Thyroid gland (tissue), 4 donors: ENCODE results near the gene IL6ST.

Source experiments
- POLR2A ChIP-seq, 2 donors: fragments of 450-650 bp; IDR thresholded peaks; one replicate each; pipeline ENCODE4 v1.6.1; 2017; ENCODE audit warnings: antibody characterized with exemption in 2 of 2, mild to moderate bottlenecking in 2 of 2, moderate library complexity in 1 of 2
- TF ChIP-seq, protein P1 (sequence below), 6 experiments: fragments of 200-600 bp in 3 of 6; fragments of 450-650 bp in 3 of 6; sonication (generic) in 3 of 6; IDR thresholded peaks; one replicate each; pipeline ENCODE4 v1.5.1; 2016 to 2019; ENCODE audit warnings: antibody characterized with exemption in 6 of 6, mild to moderate bottlenecking in 2 of 6, inconsistent platforms in 1 of 6, moderate library complexity in 1 of 6

DNA sequence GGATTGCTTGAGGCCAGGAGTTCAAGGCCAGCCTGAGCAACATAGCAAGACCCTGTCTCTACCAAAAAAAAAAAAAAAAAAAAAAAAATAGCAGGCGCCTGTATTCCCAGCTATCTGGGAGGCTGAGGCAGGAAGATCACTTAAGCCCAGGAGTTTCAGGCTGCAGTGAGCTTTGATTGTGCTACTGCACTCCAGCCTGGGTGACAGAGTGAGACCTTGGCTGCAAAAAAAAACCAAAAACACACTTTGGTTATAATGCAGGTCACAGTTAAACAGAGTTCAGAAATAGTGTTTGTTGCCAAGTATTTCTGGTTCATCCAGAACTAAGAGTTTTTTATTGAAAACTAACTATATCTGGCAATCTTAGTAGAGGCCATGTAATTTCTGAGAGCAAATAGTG is 24.1 kb upstream of the IL6ST start:
- TF ChIP-seq POLR2A (IDR thresholded peaks at IDR 0.05), result no peak
- TF ChIP-seq, protein P1, sequence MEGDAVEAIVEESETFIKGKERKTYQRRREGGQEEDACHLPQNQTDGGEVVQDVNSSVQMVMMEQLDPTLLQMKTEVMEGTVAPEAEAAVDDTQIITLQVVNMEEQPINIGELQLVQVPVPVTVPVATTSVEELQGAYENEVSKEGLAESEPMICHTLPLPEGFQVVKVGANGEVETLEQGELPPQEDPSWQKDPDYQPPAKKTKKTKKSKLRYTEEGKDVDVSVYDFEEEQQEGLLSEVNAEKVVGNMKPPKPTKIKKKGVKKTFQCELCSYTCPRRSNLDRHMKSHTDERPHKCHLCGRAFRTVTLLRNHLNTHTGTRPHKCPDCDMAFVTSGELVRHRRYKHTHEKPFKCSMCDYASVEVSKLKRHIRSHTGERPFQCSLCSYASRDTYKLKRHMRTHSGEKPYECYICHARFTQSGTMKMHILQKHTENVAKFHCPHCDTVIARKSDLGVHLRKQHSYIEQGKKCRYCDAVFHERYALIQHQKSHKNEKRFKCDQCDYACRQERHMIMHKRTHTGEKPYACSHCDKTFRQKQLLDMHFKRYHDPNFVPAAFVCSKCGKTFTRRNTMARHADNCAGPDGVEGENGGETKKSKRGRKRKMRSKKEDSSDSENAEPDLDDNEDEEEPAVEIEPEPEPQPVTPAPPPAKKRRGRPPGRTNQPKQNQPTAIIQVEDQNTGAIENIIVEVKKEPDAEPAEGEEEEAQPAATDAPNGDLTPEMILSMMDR (IDR thresholded peaks at IDR 0.05), result no peak
